Activated CD8-positive, alpha-beta memory T cell treated with anti-CD3 and anti-CD28 coated beads, Interleukin-2, amount 10 ng/mL, durations not matched to agents 7 days and 5 days (primary cell): ENCODE results near the gene HIVEP1. TPM values are rescaled to one million over a fixed set of nuclear protein-coding genes. Genes with fewer than 3 reads are reported as not detected.

Source experiments
- ATAC-seq: fragments of 150-1000 bp; cut with Tn5 transposase; one replicate; pipeline ENCODE4 v1.10.0; 2021; ENCODE audit warnings: moderate library complexity
- CTCF ChIA-PET: fragments of 350-600 bp; sonication (Branson Sonifier 250); formaldehyde crosslinking; loops from one replicate; lab custom pipeline; 2021; ENCODE audit warnings: antibody characterized with exemption; lab: Charles Lee
- DNase-seq: peaks from one replicate; pipeline ENCODE4 v3.0.0-alpha.2; 2020
- H3K27ac Mint-ChIP-seq: one replicate; pipeline ENCODE4 v1.8.0; 2021; ENCODE audit warnings: mild to moderate bottlenecking, mixed read lengths
- H3K27me3 Mint-ChIP-seq: one replicate; pipeline ENCODE4 v1.8.0; 2021; ENCODE audit warnings: mixed read lengths
- H3K36me3 Mint-ChIP-seq: one replicate; pipeline ENCODE4 v1.8.0; 2021; ENCODE audit warnings: mild to moderate bottlenecking, mixed read lengths
- H3K4me1 Mint-ChIP-seq: one replicate; pipeline ENCODE4 v1.8.0; 2021; ENCODE audit warnings: mixed read lengths
- H3K4me3 Mint-ChIP-seq: one replicate; pipeline ENCODE4 v1.8.0; 2021; ENCODE audit warnings: mild to moderate bottlenecking, moderate library complexity, mixed read lengths
- H3K9me3 Mint-ChIP-seq: one replicate; pipeline ENCODE4 v1.8.0; 2022; ENCODE audit warnings: low read depth, mixed read lengths
- total RNA-seq, 2 experiments: library from RNA; stranded (reverse); gene quantifications; one replicate each; pipeline ENCODE4 v1.2.3, GENCODE V29; 2021

The HIVEP1 gene
- total RNA-seq, 2 experiments from 2014 or later, result 31.1 to 42.0 TPM

GRCh38 chr6:12014027-12014872 is 2.1 kb downstream of the HIVEP1 start:
- H3K4me1 Mint-ChIP-seq, result peaks cover 43% of the 10 kb centered on the region
- peaks cover 4% of the 10 kb centered on the region for H3K9me3 Mint-ChIP-seq
- ATAC-seq (no peak), DNase-seq (no peak)
- H3K36me3 Mint-ChIP-seq, result peaks cover 49% of the 10 kb centered on the region
- no peak overlapping the region for H3K4me3 Mint-ChIP-seq
- no peaks in the 10 kb centered on the region for H3K27me3 Mint-ChIP-seq
- CTCF ChIA-PET, result interaction anchor here (1.0 to 1.8 kb wide), 3 partner anchors 17 to 33 kb away, joined by 3 to 5 read pairs (median 5); no protein-coding TSS in a partner anchor
- H3K27ac Mint-ChIP-seq, result peak overlapping the region; percentile 24

- peak overlapping the region; percentile 24 for H3K27ac Mint-ChIP-seq
- H3K4me3 Mint-ChIP-seq, result no peak overlapping the region
- DNase-seq (no peak), ATAC-seq (no peak)
- CTCF ChIA-PET, result interaction anchor here (1.3 kb wide), 1 partner anchor 17 kb away, joined by 5 read pairs; no protein-coding TSS in a partner anchor
- H3K36me3 Mint-ChIP-seq, result peaks cover 49% of the 10 kb centered on the region
- peaks cover 41% of the 10 kb centered on the region for H3K4me1 Mint-ChIP-seq
- no peaks in the 10 kb centered on the region for H3K27me3 Mint-ChIP-seq
- peaks cover 4% of the 10 kb centered on the region for H3K9me3 Mint-ChIP-seq
Observed at GRCh38 chr6:12014873-12015149, 2.7 kb downstream of the HIVEP1 start.

GRCh38 chr6:12017263-12017662 is 5.2 kb downstream of the HIVEP1 start:
- DNase-seq (no peak), ATAC-seq (no peak)
- Mint-ChIP-seq H3K4me1 (peaks cover 41% of the 10 kb centered on the region), H3K27me3 (no peaks in the 10 kb centered on the region), H3K27ac (no peak overlapping the region), H3K36me3 (peaks cover 63% of the 10 kb centered on the region), H3K9me3 (peaks cover 4% of the 10 kb centered on the region), H3K4me3 (no peak overlapping the region)
- CTCF ChIA-PET, result no interaction called here

- DNase-seq (no peak), ATAC-seq (no peak)
- H3K4me1 Mint-ChIP-seq, result peaks cover 41% of the 10 kb centered on the region
- H3K27me3 Mint-ChIP-seq, result no peaks in the 10 kb centered on the region
- no peak overlapping the region for H3K27ac Mint-ChIP-seq
- peaks cover 70% of the 10 kb centered on the region for H3K36me3 Mint-ChIP-seq
- CTCF ChIA-PET, result no interaction called here
- H3K9me3 Mint-ChIP-seq, result peaks cover 4% of the 10 kb centered on the region
- H3K4me3 Mint-ChIP-seq, result no peak overlapping the region
Observed at GRCh38 chr6:12017876-12018401, 5.8 kb downstream of the HIVEP1 start.

- ATAC-seq, result no peak
- peaks cover 68% of the 10 kb centered on the region for H3K36me3 Mint-ChIP-seq
- peaks cover 28% of the 10 kb centered on the region for H3K4me1 Mint-ChIP-seq
Observed at GRCh38 chr6:12020187-12020791, 8.2 kb downstream of the HIVEP1 start.

GRCh38 chr6:12022481-12022880 is 10.4 kb downstream of the HIVEP1 start:
- H3K4me3 Mint-ChIP-seq, result no peak overlapping the region
- peaks cover 22% of the 10 kb centered on the region for H3K4me1 Mint-ChIP-seq
- no peaks in the 10 kb centered on the region for H3K27me3 Mint-ChIP-seq
- no peak overlapping the region for H3K27ac Mint-ChIP-seq
- peaks cover 62% of the 10 kb centered on the region for H3K36me3 Mint-ChIP-seq
- CTCF ChIA-PET, result interaction anchor here (0.7 kb wide), 1 partner anchor 150 kb away, joined by 3 read pairs; no protein-coding TSS in a partner anchor
- DNase-seq (no peak), ATAC-seq (no peak)
- H3K9me3 Mint-ChIP-seq, result peaks cover 3% of the 10 kb centered on the region

More at GRCh38 chr6:12020187-12020791, 8.2 kb downstream of the HIVEP1 start:
- CTCF ChIA-PET, result no interaction called here
- H3K27me3 Mint-ChIP-seq, result no peaks in the 10 kb centered on the region
- no peak overlapping the region for H3K27ac Mint-ChIP-seq
- DNase-seq, result no peak
- no peak overlapping the region for H3K4me3 Mint-ChIP-seq
- no peaks in the 10 kb centered on the region for H3K9me3 Mint-ChIP-seq

- CTCF ChIA-PET, result interaction anchor here (0.7 kb wide), 1 partner anchor 149 kb away, joined by 3 read pairs; no protein-coding TSS in a partner anchor
- H3K4me1 Mint-ChIP-seq, result peaks cover 22% of the 10 kb centered on the region
- DNase-seq (no peak), ATAC-seq (no peak)
- H3K27ac Mint-ChIP-seq, result no peak overlapping the region
- H3K36me3 Mint-ChIP-seq, result peaks cover 63% of the 10 kb centered on the region
- no peak overlapping the region for H3K4me3 Mint-ChIP-seq
- H3K9me3 Mint-ChIP-seq, result peaks cover 3% of the 10 kb centered on the region
- no peaks in the 10 kb centered on the region for H3K27me3 Mint-ChIP-seq
Observed at GRCh38 chr6:12022953-12023388, 10.9 kb downstream of the HIVEP1 start.

GRCh38 chr6:12024216-12024615 is 12.1 kb downstream of the HIVEP1 start:
- Mint-ChIP-seq H3K27ac (no peak overlapping the region), H3K9me3 (peaks cover 3% of the 10 kb centered on the region), H3K27me3 (no peaks in the 10 kb centered on the region), H3K4me3 (no peak overlapping the region), H3K36me3 (peaks cover 67% of the 10 kb centered on the region), H3K4me1 (peaks cover 19% of the 10 kb centered on the region)
- CTCF ChIA-PET, result interaction anchor here (0.7 to 1.3 kb wide), 2 partner anchors 12 to 42 kb away, joined by 3 read pairs; no protein-coding TSS in a partner anchor
- DNase-seq, result no peak
- no peak for ATAC-seq

- DNase-seq (no peak), ATAC-seq (no peak)
- Mint-ChIP-seq H3K27ac (no peak overlapping the region), H3K9me3 (peaks cover 7% of the 10 kb centered on the region), H3K4me1 (peaks cover 19% of the 10 kb centered on the region), H3K27me3 (no peaks in the 10 kb centered on the region), H3K36me3 (peaks cover 72% of the 10 kb centered on the region), H3K4me3 (no peak overlapping the region)
- CTCF ChIA-PET, result interaction anchor here (0.7 kb wide), 1 partner anchor 42 kb away, joined by 3 read pairs; no protein-coding TSS in a partner anchor
Observed at GRCh38 chr6:12024699-12025434, 12.8 kb downstream of the HIVEP1 start.

GRCh38 chr6:12026120-12026519 is 14.0 kb downstream of the HIVEP1 start:
- DNase-seq (no peak), ATAC-seq (no peak)
- CTCF ChIA-PET, result no interaction called here
- peaks cover 74% of the 10 kb centered on the region for H3K36me3 Mint-ChIP-seq
- peaks cover 14% of the 10 kb centered on the region for H3K9me3 Mint-ChIP-seq
- H3K4me1 Mint-ChIP-seq, result peaks cover 23% of the 10 kb centered on the region
- no peaks in the 10 kb centered on the region for H3K27me3 Mint-ChIP-seq
- no peak overlapping the region for H3K27ac Mint-ChIP-seq
- no peak overlapping the region for H3K4me3 Mint-ChIP-seq

GRCh38 chr6:12026833-12027232 is 14.7 kb downstream of the HIVEP1 start:
- peaks cover 14% of the 10 kb centered on the region for H3K9me3 Mint-ChIP-seq
- DNase-seq (no peak), ATAC-seq (no peak)
- no peaks in the 10 kb centered on the region for H3K27me3 Mint-ChIP-seq
- CTCF ChIA-PET, result no interaction called here
- peaks cover 27% of the 10 kb centered on the region for H3K4me1 Mint-ChIP-seq
- no peak overlapping the region for H3K4me3 Mint-ChIP-seq
- peaks cover 73% of the 10 kb centered on the region for H3K36me3 Mint-ChIP-seq
- no peak overlapping the region for H3K27ac Mint-ChIP-seq

- ATAC-seq (no peak), DNase-seq (no peak)
- Mint-ChIP-seq H3K36me3 (peaks cover 71% of the 10 kb centered on the region), H3K4me3 (no peak overlapping the region), H3K27me3 (no peaks in the 10 kb centered on the region), H3K27ac (no peak overlapping the region), H3K4me1 (peaks cover 30% of the 10 kb centered on the region), H3K9me3 (peaks cover 14% of the 10 kb centered on the region)
- CTCF ChIA-PET, result no interaction called here
Observed at GRCh38 chr6:12028213-12028612, 16.1 kb downstream of the HIVEP1 start.
